CD4-positive, alpha-beta T cell (primary cell): ENCODE data around the gene NSG2. TPM values are rescaled to one million over a fixed set of nuclear protein-coding genes. Genes with fewer than 3 reads are reported as not detected.

ENCODE experiments used
- ATAC-seq: fragments of 200-7000 bp; cut with Tn5 transposase; one replicate; pipeline ENCODE4 v1.10.0; 2022; ENCODE audit warnings: mild to moderate bottlenecking; ENCODE audit not compliant: poor library complexity
- CTCF ChIA-PET: fragments of 350-600 bp; sonication (Branson Sonifier 250); formaldehyde crosslinking; loops from one replicate; lab custom pipeline; 2021; ENCODE audit warnings: antibody characterized with exemption, inconsistent platforms; lab: Charles Lee
- POLR2A ChIA-PET: fragments of 350-600 bp; sonication (Branson Sonifier 250); formaldehyde crosslinking; loops from one replicate; lab custom pipeline; 2021; ENCODE audit warnings: antibody characterized with exemption, inconsistent platforms; lab: Charles Lee
- DNase-seq, 14 experiments: peaks; one replicate each; pipeline ENCODE4 v3.0.0-alpha.2; 2013 to 2020; ENCODE audit warnings: mixed read lengths in 2 of 14
- H3K27ac ChIP-seq, 2 donors: one replicate each; pipeline versions ENCODE4 v1.5.1 to v1.7.0; 2013; ENCODE audit warnings: low read length in 2 of 2, low read depth in 1 of 2, mild to moderate bottlenecking in 1 of 2
- H3K27me3 ChIP-seq, 2 experiments: 1 replicate in 1 of 2; 2 replicates in 1 of 2; pipeline versions ENCODE4 v1.6.1 to v1.7.0; 2013; ENCODE audit warnings: low read length in 2 of 2, control low read depth in 1 of 2, mild to moderate bottlenecking in 1 of 2, moderate library complexity in 1 of 2; ENCODE audit not compliant: insufficient read depth in 2 of 2, control insufficient read depth in 1 of 2
- H3K36me3 ChIP-seq: one replicate; pipeline ENCODE4 v1.6.1; 2013; ENCODE audit warnings: low read length, control low read depth; ENCODE audit not compliant: insufficient read depth
- H3K4me1 ChIP-seq: one replicate; pipeline ENCODE4 v1.6.1; 2013; ENCODE audit warnings: low read length, control low read depth; ENCODE audit not compliant: insufficient read depth
- H3K4me3 ChIP-seq: one replicate; pipeline ENCODE4 v1.5.1; 2013; ENCODE audit warnings: mild to moderate bottlenecking, low read length, moderate library complexity
- H3K9me3 ChIP-seq, 2 experiments: 1 replicate in 1 of 2; 2 replicates in 1 of 2; pipeline versions ENCODE4 v1.6.1 to v1.7.0; 2013; ENCODE audit warnings: low read length in 2 of 2, mild to moderate bottlenecking in 2 of 2, control low read depth in 1 of 2, moderate library complexity in 1 of 2; ENCODE audit not compliant: control insufficient read depth in 1 of 2, insufficient read depth in 1 of 2
- H3K27ac Mint-ChIP-seq: one replicate; pipeline ENCODE4 v1.8.0; 2020; ENCODE audit warnings: mixed read lengths
- H3K27me3 Mint-ChIP-seq: one replicate; pipeline ENCODE4 v1.8.0; 2021; ENCODE audit warnings: mixed read lengths
- H3K36me3 Mint-ChIP-seq: one replicate; pipeline ENCODE4 v1.8.0; 2021; ENCODE audit warnings: low read depth, mixed read lengths
- H3K4me1 Mint-ChIP-seq: one replicate; pipeline ENCODE4 v1.8.0; 2021; ENCODE audit warnings: low read depth, mixed read lengths
- H3K4me3 Mint-ChIP-seq: one replicate; pipeline ENCODE4 v1.8.0; 2020; ENCODE audit warnings: mild to moderate bottlenecking, mixed read lengths
- H3K9me3 Mint-ChIP-seq: one replicate; pipeline ENCODE4 v1.8.0; 2020; ENCODE audit warnings: mixed read lengths
- CTCF ChIP-seq: fragments of 200-600 bp; IDR thresholded peaks from one replicate; pipeline ENCODE4 v1.8.0; 2022; ENCODE audit warnings: antibody characterized with exemption, mild to moderate bottlenecking
- intact Hi-C, 2 experiments: fragments of 100-400 bp; cut with DNase I in 1 of 2; cut with micrococcal nuclease in 1 of 2; formaldehyde crosslinking; loops; one replicate each; pipeline versions ENCODE4 v1.15.1 to v1.9.0; 2023 to 2025; cut with DNase I, micrococcal nuclease
- total RNA-seq, 174 experiments: library from RNA in 2 of 174; stranded (reverse) in 2 of 174; gene quantifications; one replicate each; pipeline ENCODE4 v1.2.3 and lab custom pipeline; 2021 to 2026

NSG2 gene
- total RNA-seq, 2 experiments from 2014 or later: not detected

DNA sequence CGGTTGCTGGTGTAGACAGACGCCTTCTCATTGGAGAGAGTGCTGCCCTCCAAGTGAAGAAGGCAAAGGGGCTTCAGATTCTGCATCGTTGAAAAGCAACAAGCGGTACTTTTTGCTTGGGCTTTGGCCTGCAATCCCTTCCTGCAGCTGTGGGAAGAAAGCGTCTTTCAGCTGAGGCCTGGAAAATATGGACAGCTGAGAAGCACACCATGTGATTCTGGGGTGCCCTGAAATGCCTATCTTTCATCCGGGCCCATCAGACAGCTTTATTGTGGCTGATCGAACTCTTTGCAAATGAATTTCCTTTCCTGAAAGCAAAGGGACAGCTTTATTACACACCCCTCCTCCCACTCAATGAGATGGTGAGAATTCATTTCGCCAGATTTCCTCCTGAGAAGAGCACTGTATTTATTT is 74.0 kb downstream of the NSG2 start:
- Histone ChIP-seq H3K4me1 (no peaks in the 10 kb centered on the region), H3K4me3 (no peak overlapping the region), H3K36me3 (no peaks in the 10 kb centered on the region), H3K27me3 (no peaks in the 10 kb centered on the region), H3K9me3 (peaks cover 0 to 5% of the 10 kb centered on the region in 2 experiments), H3K27ac (no peak overlapping the region)
- ChIA-PET CTCF (no interaction called here), POLR2A (no interaction called here)
- Mint-ChIP-seq H3K27me3 (peaks cover 8% of the 10 kb centered on the region), H3K36me3 (no peaks in the 10 kb centered on the region), H3K9me3 (peaks cover 10% of the 10 kb centered on the region), H3K27ac (no peak overlapping the region), H3K4me1 (no peaks in the 10 kb centered on the region), H3K4me3 (no peak overlapping the region)
- intact Hi-C loops: no loop called here
- no peak for TF ChIP-seq CTCF
- ATAC-seq (no peak), DNase-seq (no peak)

GRCh38 chr5:174120401-174121005 is 75.0 kb downstream of the NSG2 start:
- Histone ChIP-seq H3K4me1 (no peaks in the 10 kb centered on the region), H3K27ac (no peak overlapping the region), H3K9me3 (peaks cover 0 to 5% of the 10 kb centered on the region in 2 experiments), H3K27me3 (no peaks in the 10 kb centered on the region), H3K4me3 (no peak overlapping the region), H3K36me3 (no peaks in the 10 kb centered on the region)
- Mint-ChIP-seq H3K27ac (no peak overlapping the region), H3K9me3 (peaks cover 12% of the 10 kb centered on the region), H3K4me3 (no peak overlapping the region), H3K27me3 (peaks cover 6% of the 10 kb centered on the region), H3K36me3 (no peaks in the 10 kb centered on the region), H3K4me1 (no peaks in the 10 kb centered on the region)
- no peak for DNase-seq
- intact Hi-C loops: no loop called here
- no peak for TF ChIP-seq CTCF
- ChIA-PET CTCF (no interaction called here), POLR2A (no interaction called here)
- no peak for ATAC-seq

DNA sequence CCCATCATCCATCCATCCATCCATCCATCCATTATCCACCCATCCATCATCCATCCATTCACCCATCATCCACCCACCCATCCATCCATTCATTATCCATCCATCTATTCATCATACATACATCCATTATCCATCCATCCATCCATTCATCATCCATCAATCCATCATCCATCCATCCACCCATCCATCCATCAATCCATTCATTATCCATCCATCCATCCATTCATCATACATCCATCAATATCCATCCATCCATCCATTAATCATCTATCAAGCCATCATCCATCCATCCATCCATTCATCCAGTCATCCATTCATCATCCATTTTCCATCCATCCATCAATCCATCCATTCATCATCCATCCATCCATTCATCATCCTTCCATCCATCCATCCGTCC is 89.0 kb downstream of the NSG2 start:
- H3K36me3 ChIP-seq: no peaks in the 10 kb centered on the region
- H3K9me3 Mint-ChIP-seq: no peaks in the 10 kb centered on the region
- ChIA-PET POLR2A (no interaction called here), CTCF (no interaction called here)
- no peaks in the 10 kb centered on the region for H3K4me1 ChIP-seq
- peaks cover 0 to 5% of the 10 kb centered on the region in 2 experiments for H3K9me3 ChIP-seq
- no peak overlapping the region for H3K27ac Mint-ChIP-seq
- H3K4me1 Mint-ChIP-seq: no peaks in the 10 kb centered on the region
- intact Hi-C loops: no loop called here
- no peak overlapping the region for H3K27ac ChIP-seq
- H3K27me3 Mint-ChIP-seq: no peaks in the 10 kb centered on the region
- no peak for ATAC-seq
- H3K36me3 Mint-ChIP-seq: no peaks in the 10 kb centered on the region
- H3K4me3 ChIP-seq: no peak overlapping the region
- DNase-seq: no peak
- no peaks in the 10 kb centered on the region for H3K27me3 ChIP-seq
- H3K4me3 Mint-ChIP-seq: no peak overlapping the region
- TF ChIP-seq CTCF: no peak
